OCI-LY3 (cell line): ENCODE data around the gene ATF6.

ENCODE experiments used
- EZH2phosphoT487 ChIP-seq: fragments of 200-600 bp; shearing (Covaris generic); IDR thresholded peaks from 2 replicates; pipeline ENCODE4 v1.6.1; 2018; ENCODE audit warnings: antibody characterized with exemption, mixed run types, low read depth
- TF ChIP-seq, protein P1 (sequence below): fragments of 200-600, 300-600 bp; sonication (generic); IDR thresholded peaks from 2 replicates; pipeline ENCODE4 v1.5.1; 2014; ENCODE audit warnings: antibody characterized with exemption, low read length, low read depth

DNA sequence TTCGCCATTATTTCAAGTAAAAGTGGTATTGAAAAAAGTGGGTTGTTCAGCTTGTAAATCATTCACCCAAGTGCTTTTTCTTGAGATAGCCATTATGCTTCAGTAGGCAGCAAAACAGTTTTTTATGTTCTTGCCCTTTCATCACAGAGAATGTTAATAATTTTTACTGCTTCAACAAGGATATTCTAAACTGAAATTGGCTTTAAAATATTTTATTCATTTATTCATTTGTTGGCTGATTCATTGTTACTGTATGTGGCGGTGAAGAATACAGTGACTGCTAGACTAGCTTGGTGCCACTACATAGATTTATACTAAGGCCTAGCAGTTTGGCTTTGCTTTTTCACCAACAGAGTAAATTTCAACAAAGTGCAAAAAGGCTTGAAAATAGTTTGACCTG lies 136.1 kb downstream of the ATF6 start:
- no peak for TF ChIP-seq EZH2phosphoT487
- TF ChIP-seq, protein P1, sequence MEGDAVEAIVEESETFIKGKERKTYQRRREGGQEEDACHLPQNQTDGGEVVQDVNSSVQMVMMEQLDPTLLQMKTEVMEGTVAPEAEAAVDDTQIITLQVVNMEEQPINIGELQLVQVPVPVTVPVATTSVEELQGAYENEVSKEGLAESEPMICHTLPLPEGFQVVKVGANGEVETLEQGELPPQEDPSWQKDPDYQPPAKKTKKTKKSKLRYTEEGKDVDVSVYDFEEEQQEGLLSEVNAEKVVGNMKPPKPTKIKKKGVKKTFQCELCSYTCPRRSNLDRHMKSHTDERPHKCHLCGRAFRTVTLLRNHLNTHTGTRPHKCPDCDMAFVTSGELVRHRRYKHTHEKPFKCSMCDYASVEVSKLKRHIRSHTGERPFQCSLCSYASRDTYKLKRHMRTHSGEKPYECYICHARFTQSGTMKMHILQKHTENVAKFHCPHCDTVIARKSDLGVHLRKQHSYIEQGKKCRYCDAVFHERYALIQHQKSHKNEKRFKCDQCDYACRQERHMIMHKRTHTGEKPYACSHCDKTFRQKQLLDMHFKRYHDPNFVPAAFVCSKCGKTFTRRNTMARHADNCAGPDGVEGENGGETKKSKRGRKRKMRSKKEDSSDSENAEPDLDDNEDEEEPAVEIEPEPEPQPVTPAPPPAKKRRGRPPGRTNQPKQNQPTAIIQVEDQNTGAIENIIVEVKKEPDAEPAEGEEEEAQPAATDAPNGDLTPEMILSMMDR, result no peak
